Right lobe of liver (tissue), 4 donors: ENCODE measurements around the gene SIRT1.

Experiments used
- CTCF ChIP-seq, 4 donors: fragments of 200-600 bp in 3 of 4; fragments of 450-650 bp in 1 of 4; IDR thresholded peaks; one replicate each; pipeline versions ENCODE4 v1.5.1 to v1.8.0; 2016 to 2022; ENCODE audit warnings: antibody characterized with exemption in 4 of 4, mild to moderate bottlenecking in 2 of 4
- POLR2A ChIP-seq: fragments of 450-650 bp; IDR thresholded peaks from one replicate; pipeline ENCODE4 v1.6.1; 2017; ENCODE audit warnings: antibody characterized with exemption, mild to moderate bottlenecking
- donor health status: DM: no; HTN: no; CAD: no.
- donor health status: DM: no; HTN: no; CAD: no.
- donor health status: DM: no; HTN: yes; CAD: no.

- TF ChIP-seq CTCF (IDR thresholded peaks at IDR 0.05) (no peak), POLR2A (no peak)
Observed at GRCh38 chr10:67869996-67870395, 14.5 kb upstream of the SIRT1 start.
